Kidney tubule cell (primary cell): ENCODE data around the gene SPTBN2.
A peak's percentile ranks its signal among the peaks of the same experiment; 100 is the strongest.
"Not testable (repeated sequence)": the region's sequence is repeated elsewhere in the genome, so short reads cannot be mapped to it uniquely, and the experiment has no call there.

Source experiments
- DNase-seq: peaks from one replicate; pipeline ENCODE4 v3.0.0-alpha.2; 2018; ENCODE audit warnings: low spot score

Gene SPTBN2

DNA sequence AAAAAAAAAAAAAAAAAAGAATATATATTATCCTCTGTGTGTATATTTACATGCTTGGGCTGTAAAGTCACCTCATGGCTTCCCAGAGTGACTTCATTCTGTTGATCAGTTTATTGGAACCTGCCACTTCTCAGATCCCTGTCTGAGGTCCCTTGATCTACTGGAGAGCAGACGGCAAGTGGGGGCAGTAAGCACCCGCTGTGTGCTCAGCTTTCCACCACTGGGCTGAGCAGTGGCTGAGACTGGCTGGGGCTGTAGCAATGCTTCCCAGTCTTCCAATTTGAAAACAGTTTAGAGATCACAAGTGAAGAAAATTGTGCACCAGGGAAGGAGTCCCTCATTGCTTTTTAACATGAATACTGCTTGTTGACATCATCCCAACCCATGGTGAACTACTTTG, 44.4 kb downstream of the SPTBN2 start:
- no peak for DNase-seq

- DNase-seq, result no peak
These were observed 45.1 kb downstream of the SPTBN2 start for GRCh38 chr11:66683877-66684276.

- no peak for DNase-seq
These were observed 47.9 kb downstream of the SPTBN2 start for GRCh38 chr11:66680966-66681645.

DNA sequence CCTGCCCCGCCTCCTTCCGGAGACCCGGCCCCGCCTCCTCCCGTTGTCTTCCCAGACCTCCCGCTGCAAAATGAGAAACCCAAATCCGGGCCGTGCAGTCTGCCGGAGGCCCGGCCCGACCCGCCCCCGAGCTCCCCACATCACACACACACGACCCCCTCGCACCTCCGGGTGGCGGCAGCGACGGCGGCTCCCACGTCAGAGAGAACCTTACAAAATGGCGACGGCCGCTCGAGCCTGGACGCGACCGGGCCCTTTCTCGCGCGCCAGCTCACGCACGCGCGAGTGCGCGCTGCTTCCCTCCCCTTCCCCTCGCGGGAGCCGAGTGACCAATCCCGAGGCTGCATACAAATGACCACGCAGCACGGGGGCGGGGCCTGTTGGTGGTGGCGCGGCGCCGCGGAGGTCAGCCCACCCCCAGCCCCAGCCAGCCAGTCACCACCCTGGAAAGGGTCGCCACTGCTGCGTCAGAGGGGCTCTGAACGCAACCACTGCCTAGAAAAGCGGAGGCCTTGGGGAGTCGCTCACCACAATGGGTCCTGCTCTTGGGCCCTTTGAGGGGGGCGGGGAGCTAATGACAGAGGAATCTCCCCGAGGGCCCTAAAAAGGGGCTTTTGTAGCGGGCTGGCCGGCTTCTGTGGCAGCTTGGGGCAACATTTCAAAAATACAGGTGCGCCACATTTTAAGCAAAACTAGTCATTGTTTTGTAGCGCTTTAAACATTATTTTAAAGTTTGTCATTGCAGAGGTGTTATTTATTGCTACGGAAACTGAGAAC, 51.2 kb downstream of the SPTBN2 start, which contains the start of gene RBM4B:
RBM4B (minus strand) TSS at position 289 of the 777 bp plus-strand sequence. CDS start 808 bp downstream, outside the sequence.
- peak; percentile 95 for DNase-seq

- peak; percentile 8 for DNase-seq
These were observed 52.0 kb downstream of the SPTBN2 start for GRCh38 chr11:66676931-66677598.

- DNase-seq, result no peak
These were observed 52.6 kb downstream of the SPTBN2 start for GRCh38 chr11:66676282-66676919.

DNA sequence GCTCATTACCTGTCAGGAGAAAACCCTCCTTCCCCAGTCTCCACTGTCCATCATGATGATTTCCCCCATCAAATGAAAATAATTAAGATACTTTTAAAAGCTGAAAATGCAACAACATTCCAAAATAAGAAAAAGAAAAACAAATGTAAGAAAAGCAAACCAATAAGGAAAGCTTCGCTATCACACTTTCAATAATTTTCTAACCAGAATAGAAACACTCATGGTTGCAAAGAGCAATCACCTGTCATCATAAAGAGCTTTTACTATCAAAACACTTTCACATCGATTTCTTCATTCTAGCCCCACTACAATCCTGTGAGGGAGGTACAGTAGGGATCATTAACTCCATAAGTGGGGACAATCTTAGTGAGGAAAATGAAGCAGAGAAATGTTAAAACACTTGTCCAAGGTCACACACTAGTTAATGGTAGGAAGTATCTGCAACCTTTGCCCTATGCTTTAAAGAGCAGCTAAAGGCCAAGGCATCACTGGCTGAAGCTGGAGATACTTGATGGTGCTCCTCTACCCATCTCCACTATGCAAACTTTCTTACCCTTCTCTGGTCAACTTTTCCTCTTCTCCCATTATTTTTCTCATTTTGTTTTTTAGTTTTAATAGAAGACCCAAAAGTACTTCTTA, 53.9 kb downstream of the SPTBN2 start:
- no peak for DNase-seq

GRCh38 chr11:66670816-66671215, 58.2 kb downstream of the SPTBN2 start:
- DNase-seq, result no peak

- DNase-seq, result no peak
These were observed 63.6 kb downstream of the SPTBN2 start for GRCh38 chr11:66665369-66665768.

DNA sequence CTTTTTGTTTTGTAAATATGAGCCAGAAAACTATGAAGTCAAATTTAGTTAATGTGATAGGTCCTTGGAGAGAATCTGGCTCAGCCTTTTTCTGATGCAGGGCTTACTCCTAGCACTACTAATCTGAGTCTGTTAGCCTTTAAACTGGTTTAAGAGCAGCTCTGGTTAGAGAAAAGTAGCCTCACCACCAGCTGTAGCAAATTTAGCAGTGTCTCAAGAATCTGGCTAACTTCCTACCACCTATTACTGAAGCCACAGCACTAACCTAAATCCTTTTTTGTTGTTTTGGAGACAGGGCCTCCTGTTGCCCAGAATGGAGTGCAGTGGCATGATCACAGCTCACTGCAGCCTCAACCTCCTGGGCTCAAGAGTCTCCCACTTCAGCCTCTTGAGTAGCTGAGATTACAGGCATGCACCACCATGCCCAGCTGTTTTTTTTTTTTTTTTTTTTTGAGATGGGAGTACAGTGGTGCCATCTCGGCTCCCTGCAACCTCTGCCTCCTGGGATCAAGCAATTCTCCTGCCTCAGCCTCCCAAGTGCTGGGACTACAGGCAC, 65.2 kb downstream of the SPTBN2 start:
- no peak for DNase-seq

DNA sequence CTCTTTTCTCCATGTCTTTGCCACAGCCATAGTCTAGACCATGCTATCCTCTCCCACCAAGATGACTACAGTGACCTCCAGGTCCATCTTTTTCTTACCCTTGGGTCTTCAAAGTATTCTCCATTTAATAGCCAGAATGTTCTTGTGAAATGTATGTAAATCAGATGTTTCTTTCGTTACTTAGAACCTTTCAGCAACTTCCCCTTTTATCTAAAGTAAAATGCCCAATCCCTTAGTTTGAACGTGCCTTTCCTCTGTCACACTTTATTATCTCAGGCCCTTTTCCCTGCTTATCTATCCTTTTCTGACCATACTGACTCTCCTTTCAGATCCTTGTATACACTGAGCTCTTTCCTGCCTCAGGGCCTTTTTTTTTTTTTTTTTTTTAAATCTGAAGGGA, 69.3 kb downstream of the SPTBN2 start:
- no peak for DNase-seq

- peak; percentile 76 for DNase-seq
These were observed 75.9 kb downstream of the SPTBN2 start for GRCh38 chr11:66653123-66653522.

GRCh38 chr11:66652651-66653050, 76.4 kb downstream of the SPTBN2 start:
- no peak for DNase-seq

DNA sequence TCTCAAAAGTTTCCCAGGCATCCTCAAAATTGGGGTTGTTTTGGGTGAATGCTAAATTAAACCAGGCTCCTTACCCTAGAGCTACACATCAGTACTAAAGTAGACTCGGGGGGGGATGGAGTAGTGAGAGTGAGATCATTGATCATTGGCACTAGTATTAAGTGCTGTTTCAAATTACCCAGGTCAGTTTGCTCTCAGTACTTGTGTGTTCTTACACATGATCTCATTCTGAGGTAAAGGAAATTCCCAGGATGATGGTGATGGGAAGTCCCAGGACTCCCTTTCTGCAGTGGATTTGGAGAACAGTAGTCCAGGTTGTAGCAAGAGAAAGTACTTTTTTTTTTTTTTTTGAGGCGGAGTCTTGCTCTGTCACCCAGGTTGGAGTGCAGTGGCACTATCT, 78.0 kb downstream of the SPTBN2 start:
- DNase-seq, result peak; percentile 88

DNA sequence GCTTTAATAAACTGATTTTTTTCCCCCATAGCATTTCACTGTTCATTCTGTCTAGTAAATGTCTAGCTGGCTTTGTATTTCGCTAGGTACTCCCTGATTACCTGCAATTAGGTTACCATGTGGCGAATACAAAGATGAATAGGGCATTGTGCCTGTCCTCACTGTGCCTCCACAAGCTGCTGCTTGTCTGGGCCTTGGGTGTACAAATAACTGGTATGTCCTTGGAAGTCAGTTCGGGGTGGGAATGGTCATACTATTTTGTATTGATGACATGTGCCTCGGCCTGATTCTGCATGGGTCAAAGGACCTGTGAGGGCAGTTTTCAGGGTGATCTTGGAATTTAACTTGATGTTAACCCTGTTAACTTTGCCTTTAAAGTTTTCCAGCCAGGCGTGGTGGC, 79.1 kb downstream of the SPTBN2 start:
- no peak for DNase-seq

GRCh38 chr11:66646828-66647227, 82.2 kb downstream of the SPTBN2 start:
- no peak for DNase-seq

- no peak for DNase-seq
These were observed 85.1 kb downstream of the SPTBN2 start for GRCh38 chr11:66643745-66644437.

DNA sequence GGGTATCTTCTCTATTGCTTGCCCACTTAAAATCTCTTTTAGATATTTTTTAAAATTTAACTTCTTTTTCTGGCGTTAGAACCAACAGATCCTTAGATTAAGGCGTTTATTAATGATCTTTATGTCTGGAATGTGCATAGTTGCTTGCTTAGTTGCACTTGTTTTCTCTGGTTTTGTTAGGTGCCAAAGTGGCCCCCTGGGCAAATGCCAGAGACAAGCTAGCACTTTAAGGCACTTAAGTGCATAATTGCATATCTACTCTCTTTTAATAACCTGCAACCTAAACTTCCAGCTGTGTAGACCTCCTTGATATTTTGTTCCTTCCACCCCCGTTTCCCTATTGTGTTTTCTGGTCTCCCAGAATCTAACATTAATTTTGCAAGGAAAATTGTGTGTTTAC, 87.2 kb downstream of the SPTBN2 start:
- DNase-seq, result no peak

DNA sequence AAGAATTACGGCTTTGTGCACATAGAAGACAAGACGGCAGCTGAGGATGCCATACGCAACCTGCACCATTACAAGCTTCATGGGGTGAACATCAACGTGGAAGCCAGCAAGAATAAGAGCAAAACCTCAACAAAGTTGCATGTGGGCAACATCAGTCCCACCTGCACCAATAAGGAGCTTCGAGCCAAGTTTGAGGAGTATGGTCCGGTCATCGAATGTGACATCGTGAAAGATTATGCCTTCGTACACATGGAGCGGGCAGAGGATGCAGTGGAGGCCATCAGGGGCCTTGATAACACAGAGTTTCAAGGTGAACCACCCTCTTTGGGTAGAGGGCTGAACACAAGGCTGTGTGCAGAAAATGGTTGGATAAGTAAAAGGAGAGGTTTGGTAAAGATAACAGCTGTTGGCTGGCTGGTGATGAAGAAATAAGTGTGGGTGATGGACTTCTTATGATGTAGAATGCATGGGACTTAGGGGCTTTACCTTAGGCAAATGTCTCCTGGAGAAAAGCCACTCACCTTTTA, 89.1 kb downstream of the SPTBN2 start:
- not testable (repeated sequence) for DNase-seq

DNA sequence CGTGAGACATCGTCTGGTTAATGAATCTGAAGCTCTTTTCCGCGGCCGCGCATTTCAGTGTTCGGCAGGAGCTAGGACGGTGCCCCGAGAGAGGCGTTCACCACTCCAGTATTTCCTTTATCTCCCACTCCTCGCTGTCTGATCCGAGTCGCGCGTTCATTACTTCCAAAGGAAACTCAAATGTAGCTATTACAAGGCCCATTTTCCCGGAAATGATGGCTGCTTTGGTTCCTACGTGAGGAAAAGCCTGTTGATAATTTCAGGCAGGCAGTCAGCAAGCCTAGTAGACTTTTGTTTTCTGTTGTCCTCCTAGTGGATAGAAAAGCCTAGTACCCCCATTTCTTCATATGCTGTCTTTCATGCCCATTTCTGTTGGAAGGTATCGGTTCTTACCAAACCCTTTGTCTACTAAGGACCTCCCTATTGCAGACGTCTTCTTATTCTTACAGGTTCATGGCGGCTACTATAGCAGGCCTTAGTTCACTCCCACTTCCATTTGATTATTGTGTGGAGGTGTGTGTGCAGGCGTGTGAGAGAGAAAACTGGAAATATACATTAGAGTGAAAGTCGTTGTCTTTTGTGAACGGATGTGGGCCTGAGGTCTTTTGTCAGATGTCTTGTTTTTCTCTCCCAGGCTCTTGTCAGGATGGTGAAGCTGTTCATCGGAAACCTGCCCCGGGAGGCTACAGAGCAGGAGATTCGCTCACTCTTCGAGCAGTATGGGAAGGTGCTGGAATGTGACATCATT, 89.8 kb downstream of the SPTBN2 start:
- peak; percentile 46 for DNase-seq
